ENCODE measurements around the gene MYO1E. TPM values are rescaled to one million over a fixed set of nuclear protein-coding genes. Genes with fewer than 3 reads are reported as not detected.

MYO1E gene
- total and polyA plus RNA-seq, 2 of the 8 experiments (the other 6 are each of a cell fraction or from before 2014, with no cell fraction given) = 19.6 to 142 TPM

DNA sequence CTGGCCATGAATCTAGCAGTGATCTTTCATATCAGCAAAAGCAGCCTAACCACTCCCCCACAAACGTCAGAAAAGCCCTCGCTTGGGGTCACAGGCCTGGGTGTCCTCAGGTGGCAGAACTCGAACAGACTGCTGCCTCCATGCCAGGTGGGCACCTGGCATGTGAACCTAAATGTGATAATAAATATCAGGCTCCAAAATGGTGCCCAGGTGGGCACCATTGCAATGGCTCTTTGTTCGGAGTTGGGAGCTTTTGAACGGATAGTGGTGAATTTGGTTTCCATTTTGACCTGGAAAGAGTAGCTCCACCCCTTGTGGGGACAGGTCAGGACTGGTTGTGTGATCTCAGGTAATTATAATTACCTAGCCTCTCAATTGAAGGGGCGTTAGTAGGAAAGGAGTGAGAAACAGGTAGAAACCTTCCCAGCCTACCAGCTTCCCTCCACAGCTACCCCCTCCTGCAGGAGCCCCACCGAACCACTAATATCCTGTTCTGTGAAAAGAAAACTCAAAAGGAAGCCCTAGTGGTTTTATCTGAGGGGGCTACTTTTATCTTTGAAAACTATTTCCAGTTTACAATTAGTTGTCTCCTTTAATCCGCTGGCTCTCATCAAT, 18.1 kb downstream of the MYO1E start:
- Histone ChIP-seq H3K27ac (ENCODE audit: low read depth, low read length) (peak overlapping the region; percentile 96), H2AFZ (ENCODE audit: low read length) (no peak overlapping the region), H3K9me3 (ENCODE audit: insufficient read depth in 2 of 2, low read depth in 1 of 2, low read length in 1 of 2) (no peaks in the 10 kb centered on the region), H4K5ac (ENCODE audit: insufficient read length, low read depth, low read length) (peak overlapping the region; percentile 89), H3K18ac (ENCODE audit: extremely low read depth, low read length) (peak overlapping the region; percentile 98), H2BK15ac (ENCODE audit: low read length) (peak overlapping the region; percentile 90), H3K4me1 (replicated peaks in 1 of 4; ENCODE audit: control insufficient read depth in 3 of 4, insufficient read depth in 4 of 4, low read length in 3 of 4) (peaks cover 17 to 40% (median 31%) of the 10 kb centered on the region in 4 experiments; a peak in 6 of 7 replicates), H3K36me3 (ENCODE audit: control insufficient read depth in 2 of 4, insufficient read depth in 4 of 4, low read length in 3 of 4) (0 out of 8 replicates have a peak, but pooled peaks cover 0 to 3% (median 0%) of the 10 kb centered on the region in 4 experiments), H3K56ac (replicated peaks; ENCODE audit: insufficient read length, low read depth, low read length) (peak overlapping the region; percentile 37), H2BK5ac (ENCODE audit: low read depth, low read length) (peak overlapping the region; percentile 98), H3K14ac (ENCODE audit: insufficient read length) (no peak overlapping the region), H3K27me3 (replicated peaks in 1 of 4; ENCODE audit: control insufficient read depth in 3 of 4, extremely low read depth in 1 of 4, insufficient read depth in 3 of 4, low read length in 3 of 4) (no peaks in the 10 kb centered on the region; a peak in 1 of 7 replicates), H3K23me2 (ENCODE audit: low read depth, low read length) (peaks cover 3% of the 10 kb centered on the region; the same call in 1 of the 2 replicates), H3K79me2 (ENCODE audit: control insufficient read depth in 1 of 2, insufficient read depth in 2 of 2, low read length in 2 of 2) (peaks cover 15 to 65% of the 10 kb centered on the region in 2 experiments), H2BK12ac (ENCODE audit: low read depth, low read length) (peak overlapping the region; percentile 98; the same call in 1 of the 2 replicates), H3K4ac (replicated peaks; ENCODE audit: insufficient read length, low read depth, low read length) (peak overlapping the region; percentile 91), H2BK120ac (replicated peaks; ENCODE audit: low read depth, low read length) (peak overlapping the region; percentile 93), H4K91ac (replicated peaks; ENCODE audit: insufficient read length, low read length) (peak overlapping the region; percentile 89), H3K79me1 (ENCODE audit: low read depth, low read length) (no peaks in the 10 kb centered on the region; the same call in 1 of the 2 replicates), H4K8ac (ENCODE audit: extremely low read depth, insufficient read depth, low read length) (peak overlapping the region; percentile 98; the same call in 1 of the 2 replicates), H2AK5ac (ENCODE audit: low read depth, low read length) (peak overlapping the region; percentile 95), H4K20me1 (replicated peaks in 1 of 2; ENCODE audit: control insufficient read depth in 1 of 2, insufficient read depth in 2 of 2, low read length in 2 of 2) (no peaks in the 10 kb centered on the region), H3K23ac (ENCODE audit: insufficient read length) (no peak overlapping the region), H3K4me2 (ENCODE audit: insufficient read depth in 1 of 2, low read depth in 2 of 2, low read length in 2 of 2) (peak overlapping the region; percentile 55 to 69), H3K9ac (replicated peaks in 1 of 4; ENCODE audit: extremely low read depth in 1 of 4, low read depth in 3 of 4, low read length in 3 of 4) (peak overlapping the region in 3 of 4 experiments; percentile 73 to 86 (median 80); a peak in 6 of 7 replicates), H3K4me3 (ENCODE audit: extremely low read depth in 1 of 4, insufficient read depth in 2 of 4, low read depth in 3 of 4, low read length in 4 of 4) (peak overlapping the region; percentile 6 to 54 (median 30); a peak in 7 of 8 replicates), H2BK20ac (ENCODE audit: low read length) (peak overlapping the region; percentile 88)
- FAIRE-seq (peak; percentile 55), DNase-seq (ENCODE audit: low read depth in 1 of 2, low spot score in 2 of 2) (peak in 1 of 2 experiments; percentile 71)
- ChIA-PET CTCF (ENCODE audit: partially characterized antibody) (interaction anchor here (1.7 to 2.6 kb wide), 2 partner anchors 13 to 107 kb away, joined by 6 to 8 read pairs; no protein-coding TSS in a partner anchor), POLR2A (ENCODE audit: partially characterized antibody) (interaction anchor here (0.6 to 12.8 kb wide), 10 partner anchors 9 to 277 kb away, joined by 3 to 151 read pairs (median 5); partner anchors contain the start of gene MYO1E)
- WGBS, 2 experiments (ENCODE audit: extremely low coverage in 1 of 2, insufficient coverage in 1 of 2, insufficient read length in 1 of 2, insufficient replicate concordance in 2 of 2, low coverage in 1 of 2, low lambda C conversion rate in 2 of 2, missing lambda C conversion rate in 1 of 2) = 9% methylated on average over 8 of the region's 8 CpGs; no CpG with 5 or more reads in 1 of the 2 experiments
- TF ChIP-seq POLR2A (IDR thresholded peaks at IDR 0.05; ENCODE audit: control extremely low read depth in 1 of 2, low read depth in 2 of 2, low read length in 2 of 2) = peak; percentile 37 to 83
- TF ChIP-seq, protein P1, sequence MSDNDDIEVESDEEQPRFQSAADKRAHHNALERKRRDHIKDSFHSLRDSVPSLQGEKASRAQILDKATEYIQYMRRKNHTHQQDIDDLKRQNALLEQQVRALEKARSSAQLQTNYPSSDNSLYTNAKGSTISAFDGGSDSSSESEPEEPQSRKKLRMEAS (IDR thresholded peaks at IDR 0.05) = peak; percentile 6; the same call in 1 of the 2 replicates
- 0 out of 3 replicates have a peak, but pooled peaks of 1 of the 2 experiments have one; percentile 6 for TF ChIP-seq EP300 (IDR thresholded peaks at IDR 0.05; ENCODE audit: borderline replicate concordance in 1 of 2, low read depth in 2 of 2, low read length in 2 of 2)
- peak; percentile 44 for TF ChIP-seq TAF7 (optimal IDR thresholded peaks at IDR 0.05; ENCODE audit: borderline replicate concordance, low read depth, low read length)
- 0 out of 4 replicates have a peak, but pooled peaks of 1 of the 2 experiments have one; percentile 10 for TF ChIP-seq SIN3A (conservative IDR thresholded peaks at IDR 0.05 in 1 of 2, IDR thresholded peaks at IDR 0.05 in 1 of 2; ENCODE audit: low read depth in 1 of 2, low read length in 2 of 2)
- TF ChIP-seq KDM1A (IDR thresholded peaks at IDR 0.05; ENCODE audit: borderline replicate concordance, low read length) = 0 out of 2 replicates have a peak, but pooled peaks have one; percentile 42
- peak; percentile 89 for TF ChIP-seq YY1 (IDR thresholded peaks at IDR 0.05; ENCODE audit: low read depth, low read length)
